GM12878 (cell line): Measurements from ENCODE around the gene KLK8. TPM values are rescaled to one million over a fixed set of nuclear protein-coding genes. Genes with fewer than 3 reads are reported as not detected.

Experiments
- ATAC-seq: fragments of 200-7000 bp; cut with Tn5 transposase; 3 replicates; pipeline ENCODE4 v1.9.1; 2020; ENCODE audit warnings: mild to moderate bottlenecking, moderate library complexity
- Bru-seq: library from RNA; stranded (reverse); fragments of 400-500 nt; gene quantifications from one replicate; lab custom pipeline; 2021; lab: Mats Ljungman, UMichigan
- BruChase-seq, 2 experiments: library from RNA; stranded (reverse); fragments of 400-500 nt; gene quantifications; one replicate each; lab custom pipeline; 2021; lab: Mats Ljungman, UMichigan
- BruUV-seq: library from RNA; stranded (reverse); fragments of 400-500 nt; replicated peaks from 2 replicates; lab custom pipeline; 2021; lab: Mats Ljungman, UMichigan
- CTCF ChIA-PET: fragments of 300-600 bp; sonication (Branson Sonifier 250); formaldehyde crosslinking; extraction: SDS; loops from one replicate; lab custom pipeline; 2021; ENCODE audit warnings: inconsistent platforms; lab: Yijun Ruan, JAX
- POLR2A ChIA-PET: fragments of 350-600 bp; formaldehyde crosslinking; extraction: SDS; loops from one replicate; lab custom pipeline; 2021; ENCODE audit warnings: inconsistent platforms; lab: Charles Lee
- RAD21 ChIA-PET: fragments of 300-600 bp; sonication (Branson Sonifier 250); formaldehyde crosslinking; loops from one replicate; lab custom pipeline; 2023; ENCODE audit warnings: antibody characterized with exemption; ENCODE audit not compliant: unreplicated experiment; lab: Charles Lee
- SMC1A ChIA-PET: fragments of 300-600 bp; sonication (Branson Sonifier 250); formaldehyde crosslinking; loops from one replicate; lab custom pipeline; 2023; ENCODE audit not compliant: unreplicated experiment, uncharacterized antibody; lab: Charles Lee
- DNase-seq: peaks from one replicate; pipeline ENCODE4 v3.0.0-alpha.2; 2011; ENCODE audit warnings: low read depth, low spot score
- FAIRE-seq: peaks from 3 replicates; lab custom pipeline; 2011; peaks lifted over from hg19 to GRCh38; lab: Jason Lieb, UNC
- H2AFZ ChIP-seq: 2 replicates; pipeline ENCODE4 v1.6.0; 2011; ENCODE audit warnings: low read depth, low read length, control low read depth; ENCODE audit not compliant: control insufficient read depth
- H3K27ac ChIP-seq: 2 replicates; pipeline ENCODE4 v1.5.1; 2011; ENCODE audit warnings: control low read depth; ENCODE audit not compliant: control insufficient read depth, insufficient read depth
- H3K27me3 ChIP-seq, 2 experiments: replicated peaks in 1 of 2; 2 replicates each; pipeline versions ENCODE4 v1.6.0 to v1.6.1; 2011; ENCODE audit warnings: low read length in 1 of 2; ENCODE audit not compliant: control insufficient read depth in 2 of 2, insufficient read depth in 2 of 2
- H3K36me3 ChIP-seq, 2 experiments: 2 replicates each; pipeline ENCODE4 v1.5.1; 2011; ENCODE audit warnings: low read length in 1 of 2; ENCODE audit not compliant: control insufficient read depth in 2 of 2, insufficient read depth in 2 of 2
- H3K4me1 ChIP-seq: 2 replicates; pipeline ENCODE4 v1.6.1; 2011; ENCODE audit warnings: mild to moderate bottlenecking, low read length, moderate library complexity, mixed read lengths; ENCODE audit not compliant: control insufficient read depth, insufficient read depth
- H3K4me2 ChIP-seq: 2 replicates; pipeline ENCODE4 v1.6.0; 2011; ENCODE audit warnings: control low read depth; ENCODE audit not compliant: control insufficient read depth, insufficient read depth
- H3K4me3 ChIP-seq: fragments of 200-600 bp; sonication (generic); 2 replicates; pipeline ENCODE4 v1.5.1; 2016
- H3K79me2 ChIP-seq: 2 replicates; pipeline ENCODE4 v1.6.0; 2011; ENCODE audit warnings: low read length; ENCODE audit not compliant: control insufficient read depth, insufficient read depth
- H3K9ac ChIP-seq: 2 replicates; pipeline ENCODE4 v1.8.0; 2011; ENCODE audit warnings: low read length, control low read depth, mixed read lengths; ENCODE audit not compliant: control insufficient read depth, insufficient read depth
- H3K9me3 ChIP-seq: replicated peaks from 3 replicates; pipeline ENCODE4 v1.5.1; 2011; ENCODE audit warnings: mild to moderate bottlenecking, low read length; ENCODE audit not compliant: control insufficient read depth, insufficient read depth
- H4K20me1 ChIP-seq: 2 replicates; pipeline ENCODE4 v1.6.0; 2011; ENCODE audit not compliant: control insufficient read depth, insufficient read depth
- BCL3 ChIP-seq: IDR thresholded peaks from 2 replicates; pipeline ENCODE4 v1.6.1; 2011; ENCODE audit warnings: borderline replicate concordance, low read depth, mild to moderate bottlenecking, moderate library complexity, low read length; ENCODE audit not compliant: insufficient read depth, poor library complexity, severe bottlenecking
- CREM ChIP-seq: IDR thresholded peaks from 2 replicates; pipeline ENCODE4 v1.6.1; 2014; ENCODE audit warnings: antibody characterized with exemption, low read depth
- EZH2 ChIP-seq: IDR thresholded peaks from 2 replicates; pipeline ENCODE4 v1.6.1; 2012; ENCODE audit warnings: low read depth, mild to moderate bottlenecking, control low read depth, inconsistent platforms, low read length, borderline replicate concordance; ENCODE audit not compliant: control insufficient read depth
- HCFC1 ChIP-seq: fragments of 150-350 bp; IDR thresholded peaks from 2 replicates; pipeline ENCODE4 v1.6.1; 2014; ENCODE audit warnings: low read length
- HDAC6 ChIP-seq: fragments of 200-600 bp; sonication (generic); IDR thresholded peaks from one replicate; pipeline ENCODE4 v1.8.0; 2017; ENCODE audit warnings: antibody characterized with exemption; ENCODE audit not compliant: unreplicated experiment
- IRF5 ChIP-seq: fragments of 450-650 bp; IDR thresholded peaks from 2 replicates; pipeline ENCODE4 v1.6.1; 2017; ENCODE audit warnings: borderline replicate concordance
- KAT2A ChIP-seq: conservative IDR thresholded peaks from 2 replicates; pipeline ENCODE4 v1.6.1; 2011; ENCODE audit warnings: low read depth, low read length; ENCODE audit not compliant: control insufficient read depth
- MTA3 ChIP-seq: IDR thresholded peaks from 2 replicates; pipeline ENCODE4 v1.6.1; 2012; ENCODE audit warnings: low read length, inconsistent platforms, borderline replicate concordance
- NBN ChIP-seq: fragments of 450-650 bp; IDR thresholded peaks from 2 replicates; pipeline ENCODE4 v1.6.1; 2016
- NR2F1 ChIP-seq: fragments of 450-650 bp; conservative IDR thresholded peaks from 2 replicates; pipeline ENCODE4 v1.6.1; 2017; ENCODE audit warnings: mild to moderate bottlenecking
- POLR2AphosphoS5 ChIP-seq: IDR thresholded peaks from 2 replicates; pipeline ENCODE4 v1.6.1; 2011; ENCODE audit warnings: mild to moderate bottlenecking, low read length, inconsistent platforms
- SUZ12 ChIP-seq: fragments of 200-600 bp; sonication (generic); IDR thresholded peaks from one replicate; pipeline ENCODE4 v1.6.1; 2018; ENCODE audit warnings: antibody characterized with exemption, mild to moderate bottlenecking; ENCODE audit not compliant: unreplicated experiment
- WRNIP1 ChIP-seq: IDR thresholded peaks from 2 replicates; pipeline ENCODE4 v1.6.1; 2011; ENCODE audit warnings: low read depth, low read length, improper control_type of control experiment, borderline replicate concordance
- ZNF384 ChIP-seq: IDR thresholded peaks from 2 replicates; pipeline ENCODE4 v1.6.1; 2012; ENCODE audit warnings: low read depth, mild to moderate bottlenecking, low read length, improper control_type of control experiment, borderline replicate concordance
- WGBS: methylation state at CpG from one replicate; pipeline ENCODE4 v1.1.6; 2016; ENCODE audit warnings: low lambda C conversion rate; ENCODE audit not compliant: insufficient replicate concordance, insufficient coverage; ENCODE audit errors: missing lambda C conversion rate; 5-methylcytosine and 5-hydroxymethylcytosine counted together
- in situ Hi-C: fragments of 300-500 bp; cut with MboI; formaldehyde crosslinking; loops from 9 replicates; pipeline ENCODE4 v1.14.3; 2018; ENCODE audit warnings: mixed read lengths
- intact Hi-C: fragments of 100-400 bp; cut with micrococcal nuclease; formaldehyde crosslinking; loops from one replicate; pipeline ENCODE4 v1.14.2; 2022; ENCODE audit not compliant: unreplicated experiment
- long read RNA-seq, 2 experiments: library from polyadenylated mRNA; unstranded; transcript quantifications; one replicate each; pipeline ENCODE4 v2.0.0, GENCODE V29; 2019 to 2020
- polyA minus RNA-seq, 3 experiments: library from RNA; depleted of rRNA, polyadenylated mRNA; stranded (reverse); fragments of >200 nt; gene quantifications; 2 replicates each; pipeline ENCODE4 v1.2.3, GENCODE V29; 2011
- polyA plus RNA-seq, 11 experiments: library from polyadenylated mRNA; depleted of rRNA in 4 of 11; unstranded in 6 of 11; stranded (reverse) in 5 of 11; fragments of >200 nt; fragmentation: Nextera tagmentation in 4 of 11; fragmentation: Illumina TruSeq in 1 of 11; extraction: Ambion mirVana in 4 of 11; extraction: Trizol in 1 of 11; gene quantifications; 1 replicate in 1 of 11; 2 replicates in 10 of 11; pipeline versions ENCODE4 v1.2.1 to v1.2.3, GENCODE V29; 2011 to 2016; ENCODE audit warnings: inconsistent platforms in 2 of 11, missing spikeins in 2 of 11, low read depth in 1 of 11
- total RNA-seq, 4 experiments: library from RNA; depleted of rRNA in 3 of 4; stranded (reverse); fragments of >200 nt in 3 of 4; fragmentation: Illumina TruSeq in 1 of 4; extraction: Trizol in 1 of 4; gene quantifications; 2 replicates each; pipeline versions ENCODE4 v1.2.1 to v1.2.3, GENCODE V29; 2013 to 2021

The KLK8 gene
- not detected in 2 replicates for total RNA-seq (2013; cell fraction: nucleolus; rRNA removed)
- total RNA-seq (2014; rRNA removed) (not detected in 2 replicates), total RNA-seq (2014; rRNA removed; fragmentation: Illumina TruSeq; extraction: Trizol) (not detected in 2 replicates), total RNA-seq (2021) (not detected in 2 replicates), polyA plus RNA-seq (2011; rRNA removed) (not detected in 2 replicates), polyA plus RNA-seq (2014; fragmentation: Illumina TruSeq; extraction: Trizol) (not detected in 2 replicates), polyA plus RNA-seq (2014; fragmentation: Nextera tagmentation; extraction: Ambion mirVana) (not detected), polyA plus RNA-seq (2014; rRNA removed) (not detected in 2 replicates), polyA plus RNA-seq (2016; fragmentation: Nextera tagmentation; extraction: Ambion mirVana) (not detected), polyA minus RNA-seq (2011; rRNA and poly(A)+ RNA removed) (not detected in 2 replicates), Bru-seq, nascent RNA (not detected), BruChase-seq, experiment 1, labeled RNA remaining after a 6-hour chase (not detected), BruChase-seq, experiment 2, labeled RNA remaining after a 2-hour chase (not detected)
- not detected for polyA plus RNA-seq (2011; ENCODE audit: low read depth)
- polyA plus RNA-seq (2011; cell fraction: cytosol; rRNA removed), result not detected in 2 replicates
- polyA plus RNA-seq (2011; cell fraction: nucleus; rRNA removed), result not detected in 2 replicates
- not detected in 2 replicates for polyA plus RNA-seq (2012)
- not detected in 2 replicates for polyA minus RNA-seq (2011; cell fraction: cytosol; rRNA and poly(A)+ RNA removed)
- not detected in 2 replicates for polyA minus RNA-seq (2011; cell fraction: nucleus; rRNA and poly(A)+ RNA removed)
- long read RNA-seq, experiment 1, result 0 reads
- long read RNA-seq, experiment 2, result 0 reads

- in situ Hi-C loops, result no loop called here
- 12% methylated on average over 6 of the region's 7 CpGs for WGBS
- TF ChIP-seq CREM (no peak), ZNF384 (no peak), EZH2 (no peak), HDAC6 (no peak), NR2F1 (no peak), NBN (no peak), IRF5 (no peak), KAT2A (no peak), POLR2AphosphoS5 (no peak), WRNIP1 (no peak), MTA3 (no peak), HCFC1 (no peak), SUZ12 (no peak), BCL3 (no peak)
- TF ChIP-seq, all 136 proteins: peak for 0
- no TSS peak for BruUV-seq
- ATAC-seq (no peak), FAIRE-seq (no peak), DNase-seq (no peak)
- ChIA-PET RAD21 (no interaction called here), POLR2A (no interaction called here), CTCF (no interaction called here), SMC1A (no interaction called here)
- Histone ChIP-seq H3K36me3 (no peaks in the 10 kb centered on the region), H3K79me2 (no peaks in the 10 kb centered on the region), H3K4me3 (no peak within 1 kb of the TSS), H3K4me2 (no peak within 1 kb of the TSS), H3K27me3 (no peaks in the 10 kb centered on the region; a peak in 1 of 4 replicates), H3K9ac (no peak within 1 kb of the TSS), H4K20me1 (no peaks in the 10 kb centered on the region), H2AFZ (no peak within 1 kb of the TSS), H3K9me3 (no peaks in the 10 kb centered on the region), H3K4me1 (no peaks in the 10 kb centered on the region), H3K27ac (no peak within 1 kb of the TSS)
- intact Hi-C loops, result no loop called here
These were observed at the start of gene KLK8 for GRCh38 chr19:51001515-51001914. Gene KLK8 (minus strand): TSS chr19:51001604. CDS start chr19:51001167, 437 bp downstream.
